Ishikawa (cell line): ENCODE measurements around the gene ABCD1.

Experiments
- CEBPB ChIP-seq: IDR thresholded peaks from 2 replicates; pipeline ENCODE4 v1.6.1; 2012
- CREB1 ChIP-seq: IDR thresholded peaks from 2 replicates; pipeline ENCODE4 v1.6.1; 2012; ENCODE audit warnings: low read depth
- EGR1 ChIP-seq: IDR thresholded peaks from 2 replicates; pipeline ENCODE4 v1.6.1; 2012
- EP300 ChIP-seq: IDR thresholded peaks from 2 replicates; pipeline ENCODE4 v1.6.1; 2012; ENCODE audit warnings: borderline replicate concordance
- FOXM1 ChIP-seq: IDR thresholded peaks from 2 replicates; pipeline ENCODE4 v1.6.1; 2012; ENCODE audit warnings: low read depth, borderline replicate concordance
- NFIC ChIP-seq: IDR thresholded peaks from 2 replicates; pipeline ENCODE4 v1.6.1; 2012
- RAD21 ChIP-seq: IDR thresholded peaks from 2 replicates; pipeline ENCODE4 v1.6.1; 2012; ENCODE audit warnings: low read depth
- TAF1 ChIP-seq: IDR thresholded peaks from 2 replicates; pipeline ENCODE4 v1.6.1; 2012; ENCODE audit warnings: low read depth, mild to moderate bottlenecking
- TCF12 ChIP-seq: IDR thresholded peaks from 2 replicates; pipeline ENCODE4 v1.6.1; 2012; ENCODE audit warnings: low read depth
- TEAD4 ChIP-seq: IDR thresholded peaks from 2 replicates; pipeline ENCODE4 v1.6.1; 2012
- YY1 ChIP-seq: IDR thresholded peaks from 2 replicates; pipeline ENCODE4 v1.6.1; 2012; ENCODE audit warnings: low read depth
- ZBTB7A ChIP-seq: IDR thresholded peaks from 2 replicates; pipeline ENCODE4 v1.6.1; 2012; ENCODE audit warnings: low read depth
- TF ChIP-seq, protein P1 (sequence below): IDR thresholded peaks from 2 replicates; pipeline ENCODE4 v1.6.1; 2012; ENCODE audit warnings: low read depth, mild to moderate bottlenecking
- TF ChIP-seq, protein P2 (sequence below): IDR thresholded peaks from 2 replicates; pipeline ENCODE4 v1.6.1; 2012
- TF ChIP-seq, protein P3 (sequence below): IDR thresholded peaks from 2 replicates; pipeline ENCODE4 v1.6.1; 2012

ABCD1 gene

DNA sequence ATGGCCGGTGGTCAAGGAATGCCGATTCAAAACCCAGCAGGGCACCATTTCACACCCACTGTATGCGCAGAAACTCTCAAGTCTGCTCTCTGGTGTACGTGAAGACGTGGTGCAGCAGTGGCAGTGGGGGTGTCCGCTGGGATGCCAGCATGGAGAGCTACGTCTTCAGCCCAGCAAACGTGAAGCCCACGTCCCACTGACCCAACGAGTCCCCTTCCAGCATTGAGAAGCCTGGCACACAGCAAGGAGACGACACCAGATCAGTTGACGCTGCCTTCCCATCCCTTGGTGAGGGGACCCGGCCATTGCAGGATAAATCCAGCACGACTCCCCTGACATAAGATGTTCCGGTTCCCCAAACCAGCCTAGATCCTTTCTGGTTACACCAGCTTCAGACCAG is 37.2 kb downstream of the ABCD1 start:
- TF ChIP-seq CREB1 (no peak), YY1 (no peak), TAF1 (no peak), FOXM1 (no peak), TEAD4 (no peak), NFIC (no peak), ZBTB7A (no peak), RAD21 (no peak), TCF12 (no peak), EGR1 (no peak), CEBPB (no peak), EP300 (no peak)
- TF ChIP-seq, protein P1, sequence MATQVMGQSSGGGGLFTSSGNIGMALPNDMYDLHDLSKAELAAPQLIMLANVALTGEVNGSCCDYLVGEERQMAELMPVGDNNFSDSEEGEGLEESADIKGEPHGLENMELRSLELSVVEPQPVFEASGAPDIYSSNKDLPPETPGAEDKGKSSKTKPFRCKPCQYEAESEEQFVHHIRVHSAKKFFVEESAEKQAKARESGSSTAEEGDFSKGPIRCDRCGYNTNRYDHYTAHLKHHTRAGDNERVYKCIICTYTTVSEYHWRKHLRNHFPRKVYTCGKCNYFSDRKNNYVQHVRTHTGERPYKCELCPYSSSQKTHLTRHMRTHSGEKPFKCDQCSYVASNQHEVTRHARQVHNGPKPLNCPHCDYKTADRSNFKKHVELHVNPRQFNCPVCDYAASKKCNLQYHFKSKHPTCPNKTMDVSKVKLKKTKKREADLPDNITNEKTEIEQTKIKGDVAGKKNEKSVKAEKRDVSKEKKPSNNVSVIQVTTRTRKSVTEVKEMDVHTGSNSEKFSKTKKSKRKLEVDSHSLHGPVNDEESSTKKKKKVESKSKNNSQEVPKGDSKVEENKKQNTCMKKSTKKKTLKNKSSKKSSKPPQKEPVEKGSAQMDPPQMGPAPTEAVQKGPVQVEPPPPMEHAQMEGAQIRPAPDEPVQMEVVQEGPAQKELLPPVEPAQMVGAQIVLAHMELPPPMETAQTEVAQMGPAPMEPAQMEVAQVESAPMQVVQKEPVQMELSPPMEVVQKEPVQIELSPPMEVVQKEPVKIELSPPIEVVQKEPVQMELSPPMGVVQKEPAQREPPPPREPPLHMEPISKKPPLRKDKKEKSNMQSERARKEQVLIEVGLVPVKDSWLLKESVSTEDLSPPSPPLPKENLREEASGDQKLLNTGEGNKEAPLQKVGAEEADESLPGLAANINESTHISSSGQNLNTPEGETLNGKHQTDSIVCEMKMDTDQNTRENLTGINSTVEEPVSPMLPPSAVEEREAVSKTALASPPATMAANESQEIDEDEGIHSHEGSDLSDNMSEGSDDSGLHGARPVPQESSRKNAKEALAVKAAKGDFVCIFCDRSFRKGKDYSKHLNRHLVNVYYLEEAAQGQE, result no peak
- TF ChIP-seq, protein P2, sequence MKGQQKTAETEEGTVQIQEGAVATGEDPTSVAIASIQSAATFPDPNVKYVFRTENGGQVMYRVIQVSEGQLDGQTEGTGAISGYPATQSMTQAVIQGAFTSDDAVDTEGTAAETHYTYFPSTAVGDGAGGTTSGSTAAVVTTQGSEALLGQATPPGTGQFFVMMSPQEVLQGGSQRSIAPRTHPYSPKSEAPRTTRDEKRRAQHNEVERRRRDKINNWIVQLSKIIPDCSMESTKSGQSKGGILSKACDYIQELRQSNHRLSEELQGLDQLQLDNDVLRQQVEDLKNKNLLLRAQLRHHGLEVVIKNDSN, result no peak
- TF ChIP-seq, protein P3, sequence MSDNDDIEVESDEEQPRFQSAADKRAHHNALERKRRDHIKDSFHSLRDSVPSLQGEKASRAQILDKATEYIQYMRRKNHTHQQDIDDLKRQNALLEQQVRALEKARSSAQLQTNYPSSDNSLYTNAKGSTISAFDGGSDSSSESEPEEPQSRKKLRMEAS, result no peak

DNA sequence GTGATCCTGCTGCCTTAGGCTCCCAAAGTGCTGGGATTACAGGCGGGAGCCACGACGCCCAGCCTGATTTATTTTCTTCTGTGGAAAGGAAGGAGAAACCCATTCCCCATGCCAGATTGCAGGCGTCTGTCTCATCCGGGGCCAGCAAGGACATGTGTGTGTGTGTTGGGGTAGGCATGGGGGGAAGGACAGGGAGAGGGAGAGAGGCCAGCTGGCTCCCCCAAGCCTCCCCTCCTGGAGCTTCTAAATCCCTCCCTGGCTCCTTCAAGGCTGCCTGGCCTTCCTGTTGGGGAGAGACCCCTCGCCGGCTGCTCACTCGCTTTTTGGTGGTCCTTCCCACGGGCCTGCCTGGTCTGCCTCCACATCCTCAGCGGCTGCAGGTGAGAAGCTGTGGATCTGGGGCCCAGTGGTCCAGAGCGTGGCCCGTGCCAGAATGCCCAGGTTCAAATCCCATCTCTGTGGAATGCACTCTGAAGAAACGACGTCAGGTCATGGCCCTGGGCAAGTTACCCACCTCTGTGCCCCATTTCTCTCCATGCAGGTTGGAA is 38.0 kb downstream of the ABCD1 start:
- TF ChIP-seq RAD21, result no peak
- TF ChIP-seq EGR1, result no peak
- TF ChIP-seq EP300, result no peak
- no peak for TF ChIP-seq CEBPB
- TF ChIP-seq TEAD4, result no peak
- TF ChIP-seq, protein P3, result no peak
- no peak for TF ChIP-seq FOXM1
- TF ChIP-seq, protein P1, result no peak
- no peak for TF ChIP-seq YY1
- no peak for TF ChIP-seq CREB1
- TF ChIP-seq, protein P2, result no peak
- TF ChIP-seq ZBTB7A, result no peak

DNA sequence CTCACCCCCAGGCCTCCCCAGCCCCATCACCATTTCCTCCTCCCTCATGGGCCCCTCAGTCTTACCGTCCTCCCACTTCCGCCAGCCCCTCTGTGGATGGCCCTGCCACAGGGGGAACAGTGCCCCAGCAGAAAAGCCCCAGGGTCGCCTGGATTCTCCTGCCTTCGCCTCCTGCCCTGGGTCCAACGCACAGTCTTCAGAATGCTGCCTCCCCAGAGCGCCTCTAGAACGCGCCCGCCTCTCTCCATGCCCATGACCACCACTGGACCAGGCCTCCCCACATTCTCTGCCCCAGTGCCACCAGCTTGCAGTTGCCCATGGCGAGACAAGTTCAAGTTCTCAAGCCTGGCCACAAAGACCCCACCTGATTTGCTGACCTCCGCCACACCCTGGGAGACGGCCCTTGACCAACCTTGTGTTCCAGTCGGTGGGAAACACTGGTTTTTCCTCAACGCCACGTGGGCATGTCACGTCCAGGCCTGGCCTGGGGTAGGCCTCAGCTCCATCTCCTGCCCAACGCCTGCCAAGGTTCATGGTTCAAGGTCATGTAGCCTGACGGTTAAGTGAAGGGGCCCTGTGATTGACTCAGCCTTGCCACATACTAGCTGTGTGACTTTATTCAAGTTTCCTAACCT is 38.8 kb downstream of the ABCD1 start:
- TF ChIP-seq TCF12, result no peak
- TF ChIP-seq, protein P3, result no peak
- TF ChIP-seq TEAD4, result no peak
- TF ChIP-seq CREB1, result no peak
- no peak for TF ChIP-seq ZBTB7A
- no peak for TF ChIP-seq EP300
- TF ChIP-seq, protein P1, result no peak

DNA sequence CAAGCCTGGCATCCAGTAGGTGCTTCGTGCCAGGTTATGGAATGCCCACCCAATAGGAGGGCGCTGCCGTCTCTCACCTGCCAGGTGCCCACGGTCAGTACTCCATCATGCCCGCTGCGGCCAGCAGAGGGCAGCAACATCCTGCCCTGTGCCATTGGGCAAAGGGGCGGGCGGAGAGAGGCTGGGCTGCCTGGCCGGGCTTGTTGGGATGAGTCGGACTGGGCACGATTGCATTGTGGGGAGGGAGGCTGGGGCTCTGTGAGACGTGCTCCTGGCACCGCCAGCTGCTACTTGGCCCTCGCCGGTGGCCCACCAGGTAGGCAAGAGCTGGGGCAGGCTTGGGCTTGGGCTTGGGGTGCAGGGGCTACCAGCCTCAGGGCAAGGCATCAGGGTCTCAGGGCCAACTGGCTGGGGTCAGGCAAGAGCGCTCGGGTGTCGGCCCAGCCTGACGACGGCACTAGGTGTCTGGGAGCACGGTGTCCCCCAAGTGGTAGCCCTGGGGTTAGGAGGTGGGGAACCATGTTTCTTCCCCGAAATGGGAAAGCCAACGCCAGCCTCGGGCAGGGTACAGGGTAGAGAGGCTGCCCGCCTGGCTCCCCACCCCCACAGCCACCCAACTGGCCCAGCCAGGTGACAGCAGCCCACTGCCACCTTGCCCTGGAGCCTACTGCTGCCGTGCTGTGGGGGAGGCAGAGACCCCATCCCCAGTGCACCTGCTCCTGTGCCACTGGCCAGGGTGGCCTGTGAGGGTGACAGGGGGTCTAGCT is 39.5 kb downstream of the ABCD1 start, which contains the start of gene PLXNB3:
Gene PLXNB3, plus strand, starts transcription at position 261 of the 767 bp plus-strand sequence. CDS start 1,287 bp downstream, outside the sequence.
- TF ChIP-seq NFIC (no peak), RAD21 (peak; percentile 89), TAF1 (no peak), EGR1 (no peak)
- TF ChIP-seq, protein P2, result no peak
- TF ChIP-seq, protein P3, result no peak
